ENCODE measurements around the gene SORCS2. TPM values are rescaled to one million over a fixed set of nuclear protein-coding genes. Genes with fewer than 3 reads are reported as not detected.

Gene SORCS2
- total RNA-seq, 1 donor from 2014 or later = 13.4 TPM

GRCh38 chr4:7737268-7737645 is 544.9 kb downstream of the SORCS2 start:
- no peak overlapping the region for H3K27ac Mint-ChIP-seq
- H3K4me3 Mint-ChIP-seq = no peak overlapping the region
- no peaks in the 10 kb centered on the region for H3K36me3 Mint-ChIP-seq
- DNase-seq (ENCODE audit: extremely low spot score, unreplicated experiment) = no peak
- H3K9me3 Mint-ChIP-seq = no peaks in the 10 kb centered on the region
- no peaks in the 10 kb centered on the region for H3K4me1 Mint-ChIP-seq (ENCODE audit: unreplicated experiment)
- no peaks in the 10 kb centered on the region for H3K27me3 Mint-ChIP-seq
- no peak for TF ChIP-seq CTCF (conservative IDR thresholded peaks at IDR 0.05)

- no peaks in the 10 kb centered on the region for H3K9me3 Mint-ChIP-seq
- no peak for TF ChIP-seq CTCF (conservative IDR thresholded peaks at IDR 0.05)
- H3K27ac Mint-ChIP-seq = no peak overlapping the region
- no peaks in the 10 kb centered on the region for H3K4me1 Mint-ChIP-seq (ENCODE audit: unreplicated experiment)
- no peaks in the 10 kb centered on the region for H3K36me3 Mint-ChIP-seq
- DNase-seq (ENCODE audit: extremely low spot score, unreplicated experiment) = no peak
- no peaks in the 10 kb centered on the region for H3K27me3 Mint-ChIP-seq
- no peak overlapping the region for H3K4me3 Mint-ChIP-seq
These were observed 545.6 kb downstream of the SORCS2 start for GRCh38 chr4:7737752-7738457.

- Mint-ChIP-seq H3K27me3 (no peaks in the 10 kb centered on the region), H3K27ac (no peak overlapping the region), H3K4me3 (no peak overlapping the region), H3K4me1 (ENCODE audit: unreplicated experiment) (no peaks in the 10 kb centered on the region), H3K36me3 (no peaks in the 10 kb centered on the region), H3K9me3 (no peaks in the 10 kb centered on the region)
- TF ChIP-seq CTCF (conservative IDR thresholded peaks at IDR 0.05) = no peak
- DNase-seq (ENCODE audit: extremely low spot score, unreplicated experiment) = no peak
These were observed 546.2 kb downstream of the SORCS2 start for GRCh38 chr4:7738458-7739076.

- Mint-ChIP-seq H3K4me1 (ENCODE audit: unreplicated experiment) (no peaks in the 10 kb centered on the region), H3K27me3 (no peaks in the 10 kb centered on the region), H3K36me3 (no peaks in the 10 kb centered on the region), H3K4me3 (no peak overlapping the region), H3K9me3 (no peaks in the 10 kb centered on the region), H3K27ac (no peak overlapping the region)
- no peak for TF ChIP-seq CTCF (conservative IDR thresholded peaks at IDR 0.05)
- DNase-seq (ENCODE audit: extremely low spot score, unreplicated experiment) = no peak
These were observed 547.0 kb downstream of the SORCS2 start for GRCh38 chr4:7739077-7739917.

- no peaks in the 10 kb centered on the region for H3K36me3 Mint-ChIP-seq
- H3K4me3 Mint-ChIP-seq = no peak overlapping the region
- TF ChIP-seq CTCF (conservative IDR thresholded peaks at IDR 0.05) = no peak
- no peak overlapping the region for H3K27ac Mint-ChIP-seq
- DNase-seq (ENCODE audit: extremely low spot score, unreplicated experiment) = no peak
- H3K27me3 Mint-ChIP-seq = no peaks in the 10 kb centered on the region
- H3K9me3 Mint-ChIP-seq = no peaks in the 10 kb centered on the region
- no peaks in the 10 kb centered on the region for H3K4me1 Mint-ChIP-seq (ENCODE audit: unreplicated experiment)
These were observed 547.9 kb downstream of the SORCS2 start for GRCh38 chr4:7739918-7740865.
